K562 (cell line): Measurements from ENCODE around the gene GABRE. TPM values are rescaled to one million over a fixed set of nuclear protein-coding genes. Genes with fewer than 3 reads are reported as not detected.

Source experiments
- CBX2 ChIP-seq: fragments of 200-600 bp; sonication (generic); IDR thresholded peaks from one replicate; pipeline ENCODE4 v1.6.1; 2012; ENCODE audit warnings: mild to moderate bottlenecking, low read length, inconsistent platforms; ENCODE audit not compliant: insufficient read depth, poor library complexity, severe bottlenecking
- ETV5 ChIP-seq: sonication (generic); formaldehyde crosslinking; IDR thresholded peaks from 2 replicates; pipeline ENCODE4 v1.4.0; 2020; ENCODE audit warnings: low read depth, mild to moderate bottlenecking, missing genetic modification reagents
- FOSL1 ChIP-seq: fragments of 200-800 bp; sonication (Bioruptor generic); conservative IDR thresholded peaks from 2 replicates; pipeline ENCODE4 v1.6.1; 2016; ENCODE audit warnings: missing genetic modification characterization, missing compliant biosample characterization
- HDAC3 ChIP-seq: fragments of 450-650 bp; IDR thresholded peaks from 2 replicates; pipeline ENCODE4 v1.6.1; 2018; ENCODE audit warnings: borderline replicate concordance, mild to moderate bottlenecking, moderate library complexity; ENCODE audit not compliant: partially characterized antibody
- HEY1 ChIP-seq: fragments of 250-450 bp; sonication (Bioruptor Pico); IDR thresholded peaks from 2 replicates; pipeline ENCODE4 v1.5.0; 2020; ENCODE audit warnings: mild to moderate bottlenecking, moderate library complexity, borderline replicate concordance
- HIVEP1 ChIP-seq: fragments of 250-450 bp; sonication (Bioruptor Pico); IDR thresholded peaks from 2 replicates; pipeline ENCODE4 v1.4.0; 2020; ENCODE audit warnings: mild to moderate bottlenecking
- HNRNPL ChIP-seq: fragments of 200-400 bp; formaldehyde crosslinking; IDR thresholded peaks from 2 replicates; pipeline ENCODE4 v1.6.1; 2017; ENCODE audit warnings: low read depth, mild to moderate bottlenecking, low read length
- MAFF ChIP-seq: IDR thresholded peaks from 2 replicates; pipeline ENCODE4 v1.6.1; 2012; ENCODE audit warnings: low read length, improper control_type of control experiment
- MEIS2 ChIP-seq: fragments of 450-650 bp; IDR thresholded peaks from 2 replicates; pipeline ENCODE4 v1.6.1; 2014; ENCODE audit warnings: mild to moderate bottlenecking; ENCODE audit not compliant: partially characterized antibody
- MLX ChIP-seq, 2 experiments: fragments of 450-650 bp in 1 of 2; sonication (generic) in 1 of 2; formaldehyde crosslinking; conservative IDR thresholded peaks; 2 replicates each; pipeline versions ENCODE4 v1.4.0 to v1.8.1; 2020 to 2022; ENCODE audit warnings: mild to moderate bottlenecking in 1 of 2, missing genetic modification reagents in 1 of 2
- NCOA6 ChIP-seq: fragments of 450-650 bp; IDR thresholded peaks from 2 replicates; pipeline ENCODE4 v1.6.1; 2017; ENCODE audit warnings: mild to moderate bottlenecking
- POLR2G ChIP-seq: fragments of 200-400 bp; formaldehyde crosslinking; IDR thresholded peaks from 2 replicates; pipeline ENCODE4 v1.6.1; 2017; ENCODE audit warnings: low read depth, mild to moderate bottlenecking, antibody characterized with exemption, low read length, moderate library complexity
- SRSF9 ChIP-seq: fragments of 200-400 bp; formaldehyde crosslinking; IDR thresholded peaks from 2 replicates; pipeline ENCODE4 v1.6.1; 2017; ENCODE audit warnings: low read depth, low read length, borderline replicate concordance
- TCF7L2 ChIP-seq: fragments of 150-350 bp; IDR thresholded peaks from 2 replicates; pipeline ENCODE4 v1.6.1; 2016; ENCODE audit warnings: low read depth, mild to moderate bottlenecking, low read length, moderate library complexity
- ZNF592 ChIP-seq: fragments of 450-650 bp; IDR thresholded peaks from 2 replicates; pipeline ENCODE4 v1.6.1; 2017; ENCODE audit warnings: antibody characterized with exemption, mild to moderate bottlenecking
- ZNF778 ChIP-seq: fragments of 450-650 bp; formaldehyde crosslinking; IDR thresholded peaks from 2 replicates; pipeline ENCODE4 v1.4.0; 2020; ENCODE audit warnings: mild to moderate bottlenecking, moderate library complexity
- polyA plus RNA-seq, 8 experiments: library from polyadenylated mRNA; depleted of rRNA in 4 of 8; stranded (reverse) in 5 of 8; unstranded in 3 of 8; fragments of >200 nt; fragmentation: Nextera tagmentation in 2 of 8; fragmentation: Illumina TruSeq in 1 of 8; extraction: Ambion mirVana in 2 of 8; extraction: Trizol in 1 of 8; gene quantifications; 2 replicates each; pipeline versions ENCODE4 v1.2.1 to v1.2.3, GENCODE V29; 2011 to 2014; ENCODE audit warnings: inconsistent platforms in 1 of 8, missing spikeins in 1 of 8
- total RNA-seq, 7 experiments: library from RNA; depleted of rRNA in 6 of 7; stranded (reverse); fragments of >200 nt in 6 of 7; fragmentation: Illumina TruSeq in 2 of 7; extraction: Trizol in 2 of 7; gene quantifications; 2 replicates each; pipeline versions ENCODE4 v1.2.1 to v1.2.3, GENCODE V29; 2011 to 2021; ENCODE audit warnings: low replicate concordance in 1 of 7
- TF ChIP-seq, protein P1 (sequence below): IDR thresholded peaks from 3 replicates; pipeline ENCODE4 v1.6.1; 2011; ENCODE audit warnings: borderline replicate concordance, mild to moderate bottlenecking, moderate library complexity; ENCODE audit not compliant: insufficient read length; ENCODE audit errors: extremely low read depth

The GABRE gene
- total and polyA plus RNA-seq, 9 of the 15 experiments (the other 6 are each of a cell fraction or from before 2014, with no cell fraction given): 23.1 to 456 (median 148) TPM

GRCh38 chrX:151984328-151984727 is 9.9 kb upstream of the GABRE start (continued):
- TF ChIP-seq ETV5 (CRISPR knock-in tag): no peak
- TF ChIP-seq MLX (CRISPR knock-in tag; conservative IDR thresholded peaks at IDR 0.05): no peak
- TF ChIP-seq MAFF: no peak
- no peak for TF ChIP-seq ZNF778 (CRISPR knock-in tag)
- no peak for TF ChIP-seq CBX2
- TF ChIP-seq, protein P1, sequence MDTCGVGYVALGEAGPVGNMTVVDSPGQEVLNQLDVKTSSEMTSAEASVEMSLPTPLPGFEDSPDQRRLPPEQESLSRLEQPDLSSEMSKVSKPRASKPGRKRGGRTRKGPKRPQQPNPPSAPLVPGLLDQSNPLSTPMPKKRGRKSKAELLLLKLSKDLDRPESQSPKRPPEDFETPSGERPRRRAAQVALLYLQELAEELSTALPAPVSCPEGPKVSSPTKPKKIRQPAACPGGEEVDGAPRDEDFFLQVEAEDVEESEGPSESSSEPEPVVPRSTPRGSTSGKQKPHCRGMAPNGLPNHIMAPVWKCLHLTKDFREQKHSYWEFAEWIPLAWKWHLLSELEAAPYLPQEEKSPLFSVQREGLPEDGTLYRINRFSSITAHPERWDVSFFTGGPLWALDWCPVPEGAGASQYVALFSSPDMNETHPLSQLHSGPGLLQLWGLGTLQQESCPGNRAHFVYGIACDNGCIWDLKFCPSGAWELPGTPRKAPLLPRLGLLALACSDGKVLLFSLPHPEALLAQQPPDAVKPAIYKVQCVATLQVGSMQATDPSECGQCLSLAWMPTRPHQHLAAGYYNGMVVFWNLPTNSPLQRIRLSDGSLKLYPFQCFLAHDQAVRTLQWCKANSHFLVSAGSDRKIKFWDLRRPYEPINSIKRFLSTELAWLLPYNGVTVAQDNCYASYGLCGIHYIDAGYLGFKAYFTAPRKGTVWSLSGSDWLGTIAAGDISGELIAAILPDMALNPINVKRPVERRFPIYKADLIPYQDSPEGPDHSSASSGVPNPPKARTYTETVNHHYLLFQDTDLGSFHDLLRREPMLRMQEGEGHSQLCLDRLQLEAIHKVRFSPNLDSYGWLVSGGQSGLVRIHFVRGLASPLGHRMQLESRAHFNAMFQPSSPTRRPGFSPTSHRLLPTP: no peak
- TF ChIP-seq HIVEP1 (CRISPR knock-in tag): no peak
- TF ChIP-seq ZNF592: peak; percentile 75
- no peak for TF ChIP-seq SRSF9
- TF ChIP-seq MEIS2: peak; percentile 29
- no peak for TF ChIP-seq TCF7L2
- no peak for TF ChIP-seq HEY1 (CRISPR knock-in tag)
- no peak for TF ChIP-seq HNRNPL
- peak; percentile 84 for TF ChIP-seq FOSL1 (tag)
- TF ChIP-seq NCOA6: no peak
- no peak for TF ChIP-seq POLR2G
- peak; percentile 40 for TF ChIP-seq HDAC3
